K562 (cell line): ENCODE measurements around the gene IL23R. TPM values are rescaled to one million over a fixed set of nuclear protein-coding genes. Genes with fewer than 3 reads are reported as not detected.

Experiments
- ATAC-seq: fragments of 200-7000 bp; cut with Tn5 transposase; 3 replicates; pipeline ENCODE4 v1.9.1; 2020; ENCODE audit warnings: moderate library complexity
- BruUV-seq: library from RNA; stranded (reverse); fragments of 400-500 nt; replicated peaks from 2 replicates; lab custom pipeline; 2021; lab: Mats Ljungman, UMichigan
- CTCF ChIA-PET: fragments of 300-600 bp; formaldehyde crosslinking; extraction: SDS; loops from one replicate; lab custom pipeline; 2021; ENCODE audit warnings: low intra/inter-chr PET ratio; lab: Yijun Ruan, JAX
- POLR2A ChIA-PET: fragments of 300-600, 350-650 bp; sonication (Branson Sonifier 250); formaldehyde crosslinking; extraction: SDS; loops from one replicate; lab custom pipeline; 2021; ENCODE audit warnings: antibody characterized with exemption, inconsistent platforms; lab: Yijun Ruan, JAX
- DNase-seq, 4 experiments: peaks; one replicate each; pipeline versions ENCODE4 v3.0.0 to v3.0.0-alpha.2; 2011 to 2018; ENCODE audit warnings: low spot score in 3 of 4, mixed read lengths in 3 of 4; ENCODE audit errors: extremely low read depth in 1 of 4
- FAIRE-seq: peaks from 2 replicates; lab custom pipeline; 2011; peaks lifted over from hg19 to GRCh38; lab: Jason Lieb, UNC
- H2AFZ ChIP-seq: 2 replicates; pipeline ENCODE4 v1.6.0; 2011; ENCODE audit warnings: low read depth, low read length, control low read depth, inconsistent platforms
- H3K27ac ChIP-seq: fragments of 200-600 bp; 3 replicates; pipeline ENCODE4 v1.8.0; 2011; ENCODE audit warnings: low read depth, mild to moderate bottlenecking, control low read depth, inconsistent platforms, low read length, moderate library complexity, mixed read lengths; ENCODE audit errors: extremely low read depth
- H3K27me3 ChIP-seq, 2 experiments: fragments of 300-600 bp in 1 of 2; 2 replicates in 1 of 2; 3 replicates in 1 of 2; pipeline versions ENCODE4 v1.6.0 to v1.8.0; 2011; ENCODE audit warnings: inconsistent platforms in 2 of 2, low read length in 2 of 2, mild to moderate bottlenecking in 1 of 2, mixed read lengths in 1 of 2, moderate library complexity in 1 of 2; ENCODE audit not compliant: control insufficient read depth in 2 of 2, insufficient read depth in 2 of 2
- H3K36me3 ChIP-seq: fragments of 300-600 bp; 3 replicates; pipeline ENCODE4 v1.8.0; 2011; ENCODE audit warnings: mild to moderate bottlenecking, low read length, inconsistent platforms; ENCODE audit not compliant: control insufficient read depth, insufficient read depth
- H3K4me1 ChIP-seq, 2 experiments: fragments of 200-600 bp in 1 of 2; replicated peaks in 1 of 2; 2 replicates in 1 of 2; 3 replicates in 1 of 2; pipeline versions ENCODE4 v1.5.1 to v1.8.0; 2011; ENCODE audit warnings: inconsistent platforms in 2 of 2, low read length in 2 of 2, mild to moderate bottlenecking in 1 of 2, mixed read lengths in 1 of 2, moderate library complexity in 1 of 2; ENCODE audit not compliant: control insufficient read depth in 2 of 2, insufficient read depth in 2 of 2
- H3K4me2 ChIP-seq: 2 replicates; pipeline ENCODE4 v1.6.1; 2011; ENCODE audit warnings: low read length, control low read depth, inconsistent platforms, mixed read lengths; ENCODE audit not compliant: insufficient read depth
- H3K4me3 ChIP-seq: fragments of 200-600 bp; sonication (generic), shearing (Covaris generic); 2 replicates; pipeline ENCODE4 v1.5.1; 2016; ENCODE audit warnings: control low read depth, inconsistent platforms
- H3K79me2 ChIP-seq: fragments of 200-600 bp; 3 replicates; pipeline ENCODE4 v1.8.0; 2011; ENCODE audit warnings: low read length, inconsistent platforms; ENCODE audit not compliant: control insufficient read depth, insufficient read depth
- H3K9ac ChIP-seq, 2 experiments: 2 replicates each; pipeline versions ENCODE4 v1.6.0 to v1.6.1; 2011; ENCODE audit warnings: low read depth in 2 of 2, low read length in 2 of 2, control low read depth in 1 of 2, inconsistent platforms in 1 of 2, mild to moderate bottlenecking in 1 of 2, mixed read lengths in 1 of 2; ENCODE audit not compliant: insufficient read depth in 1 of 2
- H3K9me1 ChIP-seq: one replicate; pipeline ENCODE4 v1.6.0; 2011; ENCODE audit warnings: inconsistent platforms, mild to moderate bottlenecking, low read length, moderate library complexity; ENCODE audit not compliant: control insufficient read depth, insufficient read depth
- H3K9me3 ChIP-seq: replicated peaks from 2 replicates; pipeline ENCODE4 v1.5.1; 2011; ENCODE audit warnings: low read depth, low read length, inconsistent platforms; ENCODE audit not compliant: control insufficient read depth, insufficient read depth
- H4K20me1 ChIP-seq: replicated peaks from 2 replicates; pipeline ENCODE4 v1.6.1; 2011; ENCODE audit warnings: low read length, inconsistent platforms, mixed read lengths; ENCODE audit not compliant: control insufficient read depth, insufficient read depth
- ATF7 ChIP-seq: fragments of 450-650 bp; IDR thresholded peaks from 2 replicates; pipeline ENCODE4 v1.7.1; 2014; ENCODE audit warnings: mild to moderate bottlenecking, moderate library complexity
- CC2D1A ChIP-seq: fragments of 450-650 bp; IDR thresholded peaks from 2 replicates; pipeline ENCODE4 v1.6.1; 2017; ENCODE audit warnings: mild to moderate bottlenecking
- CCAR2 ChIP-seq: fragments of 200-400 bp; formaldehyde crosslinking; IDR thresholded peaks from 2 replicates; pipeline ENCODE4 v1.6.1; 2017; ENCODE audit warnings: mild to moderate bottlenecking, low read depth, low read length
- ETV1 ChIP-seq: fragments of 450-650 bp; conservative IDR thresholded peaks from 2 replicates; pipeline ENCODE4 v1.6.1; 2016; ENCODE audit warnings: missing genetic modification characterization, control low read depth, low read depth, missing compliant biosample characterization
- POLR2A ChIP-seq: fragments of 450-650 bp; conservative IDR thresholded peaks from 2 replicates; pipeline ENCODE4 v1.6.1; 2016
- POU5F1 ChIP-seq: fragments of 150-350 bp; IDR thresholded peaks from 2 replicates; pipeline ENCODE4 v1.6.1; 2014; ENCODE audit warnings: borderline replicate concordance, low read length, low read depth, mild to moderate bottlenecking; ENCODE audit not compliant: partially characterized antibody
- RBFOX2 ChIP-seq: fragments of 200-400 bp; formaldehyde crosslinking; IDR thresholded peaks from 2 replicates; pipeline ENCODE4 v1.6.1; 2017; ENCODE audit warnings: low read depth, mild to moderate bottlenecking, low read length, moderate library complexity
- RBM39 ChIP-seq: fragments of 200-400 bp; formaldehyde crosslinking; optimal IDR thresholded peaks from 2 replicates; pipeline ENCODE3; 2018; ENCODE audit warnings: low read depth, low read length
- SMARCE1 ChIP-seq: fragments of 450-650 bp; IDR thresholded peaks from 2 replicates; pipeline ENCODE4 v1.7.1; 2016; ENCODE audit warnings: mild to moderate bottlenecking
- ZC3H4 ChIP-seq: sonication (generic); formaldehyde crosslinking; IDR thresholded peaks from 2 replicates; pipeline ENCODE4 v1.9.0; 2021; ENCODE audit warnings: missing genetic modification reagents, borderline replicate concordance
- ZFPM2 ChIP-seq: fragments of 250-450 bp; sonication (Bioruptor Pico); IDR thresholded peaks from 2 replicates; pipeline ENCODE4 v1.5.1; 2022; ENCODE audit warnings: mild to moderate bottlenecking
- ZNF436 ChIP-seq: fragments of 250-450, 450-650 bp; sonication (Bioruptor Pico); formaldehyde crosslinking; IDR thresholded peaks from 2 replicates; pipeline ENCODE4 v1.7.0; 2020; ENCODE audit warnings: mild to moderate bottlenecking
- WGBS: fragments of 100-300 bp; shearing (Covaris generic); methylation state at CpG from one replicate; pipeline ENCODE4 v1.1.6; 2016; ENCODE audit warnings: low coverage, mixed read lengths; ENCODE audit not compliant: insufficient coverage; ENCODE audit errors: missing lambda C conversion rate; 5-methylcytosine and 5-hydroxymethylcytosine counted together
- in situ Hi-C: fragments of 300-500 bp; cut with MboI; formaldehyde crosslinking; loops from 4 replicates; pipeline ENCODE4 v1.15.0; 2018; ENCODE audit warnings: inconsistent platforms, mixed read lengths
- intact Hi-C: fragments of 100-400 bp; cut with micrococcal nuclease; formaldehyde crosslinking; loops from 2 replicates; pipeline ENCODE4 v1.14.2; 2022
- polyA plus RNA-seq, 8 experiments: library from polyadenylated mRNA; depleted of rRNA in 4 of 8; stranded (reverse) in 5 of 8; unstranded in 3 of 8; fragments of >200 nt; fragmentation: Nextera tagmentation in 2 of 8; fragmentation: Illumina TruSeq in 1 of 8; extraction: Ambion mirVana in 2 of 8; extraction: Trizol in 1 of 8; gene quantifications; 2 replicates each; pipeline versions ENCODE4 v1.2.1 to v1.2.3, GENCODE V29; 2011 to 2014; ENCODE audit warnings: inconsistent platforms in 1 of 8, missing spikeins in 1 of 8
- total RNA-seq, 7 experiments: library from RNA; depleted of rRNA in 6 of 7; stranded (reverse); fragments of >200 nt in 6 of 7; fragmentation: Illumina TruSeq in 2 of 7; extraction: Trizol in 2 of 7; gene quantifications; 2 replicates each; pipeline versions ENCODE4 v1.2.1 to v1.2.3, GENCODE V29; 2011 to 2021; ENCODE audit warnings: low replicate concordance in 1 of 7
- TF ChIP-seq, protein P1 (sequence below): IDR thresholded peaks from 2 replicates; pipeline ENCODE4 v1.6.1; 2011; ENCODE audit warnings: borderline replicate concordance, low read depth, mild to moderate bottlenecking, moderate library complexity, low read length; ENCODE audit not compliant: insufficient read depth, poor library complexity, severe bottlenecking
- TF ChIP-seq, protein P2 (sequence below), 2 experiments: IDR thresholded peaks; 2 replicates each; pipeline ENCODE4 v1.6.1; 2012; ENCODE audit warnings: improper control_type of control experiment in 2 of 2, low read depth in 2 of 2, low read length in 2 of 2, borderline replicate concordance in 1 of 2
- TF ChIP-seq, protein P3 (sequence below): fragments of 450-650 bp; IDR thresholded peaks from 2 replicates; pipeline ENCODE4 v1.6.1; 2017; ENCODE audit warnings: mild to moderate bottlenecking, moderate library complexity
- TF ChIP-seq, protein P4 (sequence below): sonication (generic); formaldehyde crosslinking; IDR thresholded peaks from 2 replicates; pipeline ENCODE4 v1.8.1; 2023; ENCODE audit warnings: mild to moderate bottlenecking, missing genetic modification reagents

Gene IL23R
- total and polyA plus RNA-seq, 9 of the 15 experiments (the other 6 are each of a cell fraction or from before 2014, with no cell fraction given): 4.4 to 52.7 (median 22.8) TPM

DNA sequence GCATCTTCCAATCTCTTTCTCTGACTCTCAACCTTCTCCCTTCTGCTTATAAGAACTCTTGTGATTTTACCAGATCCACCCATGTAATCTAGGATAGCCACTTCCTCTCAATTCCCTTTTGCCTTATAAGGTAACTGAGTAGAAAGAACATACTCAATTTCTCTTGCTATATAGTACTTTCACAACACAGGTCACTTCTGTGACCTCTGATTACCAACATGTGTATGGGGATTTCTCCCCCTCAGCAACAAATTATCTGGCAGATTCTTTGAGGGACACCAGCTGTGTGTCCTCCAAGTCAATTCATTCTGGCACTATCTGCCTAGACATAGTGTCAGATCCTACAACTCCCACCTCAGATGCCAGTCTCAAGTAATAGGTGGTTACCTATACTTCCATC, 62.5 kb downstream of the IL23R start (continued):
- TF ChIP-seq, protein P1, sequence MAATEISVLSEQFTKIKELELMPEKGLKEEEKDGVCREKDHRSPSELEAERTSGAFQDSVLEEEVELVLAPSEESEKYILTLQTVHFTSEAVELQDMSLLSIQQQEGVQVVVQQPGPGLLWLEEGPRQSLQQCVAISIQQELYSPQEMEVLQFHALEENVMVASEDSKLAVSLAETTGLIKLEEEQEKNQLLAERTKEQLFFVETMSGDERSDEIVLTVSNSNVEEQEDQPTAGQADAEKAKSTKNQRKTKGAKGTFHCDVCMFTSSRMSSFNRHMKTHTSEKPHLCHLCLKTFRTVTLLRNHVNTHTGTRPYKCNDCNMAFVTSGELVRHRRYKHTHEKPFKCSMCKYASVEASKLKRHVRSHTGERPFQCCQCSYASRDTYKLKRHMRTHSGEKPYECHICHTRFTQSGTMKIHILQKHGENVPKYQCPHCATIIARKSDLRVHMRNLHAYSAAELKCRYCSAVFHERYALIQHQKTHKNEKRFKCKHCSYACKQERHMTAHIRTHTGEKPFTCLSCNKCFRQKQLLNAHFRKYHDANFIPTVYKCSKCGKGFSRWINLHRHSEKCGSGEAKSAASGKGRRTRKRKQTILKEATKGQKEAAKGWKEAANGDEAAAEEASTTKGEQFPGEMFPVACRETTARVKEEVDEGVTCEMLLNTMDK: no peak

DNA sequence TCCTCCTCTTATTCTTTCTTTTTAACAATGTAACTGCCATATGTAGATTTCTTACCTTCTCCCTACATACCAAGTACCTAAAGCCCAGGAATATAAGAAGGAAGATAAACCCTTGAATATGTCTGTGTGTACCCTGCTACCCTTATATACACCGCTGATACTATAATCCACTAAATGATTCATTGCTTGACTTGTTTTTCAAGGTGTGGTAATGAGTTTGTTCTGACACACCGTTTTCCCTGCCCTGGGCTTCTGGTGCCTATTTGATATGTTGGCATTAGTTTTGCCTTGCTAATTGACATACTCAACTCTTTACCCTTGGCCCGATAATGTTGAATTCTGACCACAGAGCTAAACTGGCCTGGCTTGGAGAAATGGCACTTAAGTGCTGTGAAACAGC, 64.3 kb downstream of the IL23R start:
- Histone ChIP-seq H3K9ac (no peak overlapping the region), H3K27me3 (no peaks in the 10 kb centered on the region), H3K9me1 (no peaks in the 10 kb centered on the region), H2AFZ (no peak overlapping the region), H3K79me2 (no peaks in the 10 kb centered on the region; the same call in 2 of the 3 replicates), H3K4me2 (no peak overlapping the region), H3K27ac (no peak overlapping the region), H3K36me3 (peaks cover 40% of the 10 kb centered on the region), H3K9me3 (no peaks in the 10 kb centered on the region), H3K4me1 (no peaks in the 10 kb centered on the region), H4K20me1 (no peaks in the 10 kb centered on the region), H3K4me3 (no peak overlapping the region)
- intact Hi-C loops: loop anchor here (5.0 kb wide), 1 partner anchor 112 kb away; no protein-coding TSS in a partner anchor
- no TSS peak for BruUV-seq
- FAIRE-seq: no peak
- ChIA-PET CTCF (no interaction called here), POLR2A (no interaction called here)
- no peak for ATAC-seq
- no peak for DNase-seq
- WGBS: 60% methylated on average over 3 of the region's 3 CpGs
- in situ Hi-C loops: no loop called here
- TF ChIP-seq ATF7 (no peak), RBM39 (no peak), ZC3H4 (CRISPR knock-in tag) (no peak), CC2D1A (no peak), POU5F1 (no peak), SMARCE1 (no peak), POLR2A (no peak), ZNF436 (CRISPR knock-in tag) (no peak), CCAR2 (no peak), ZFPM2 (CRISPR knock-in tag) (no peak), RBFOX2 (no peak), ETV1 (tag) (no peak)
- TF ChIP-seq, protein P2, sequence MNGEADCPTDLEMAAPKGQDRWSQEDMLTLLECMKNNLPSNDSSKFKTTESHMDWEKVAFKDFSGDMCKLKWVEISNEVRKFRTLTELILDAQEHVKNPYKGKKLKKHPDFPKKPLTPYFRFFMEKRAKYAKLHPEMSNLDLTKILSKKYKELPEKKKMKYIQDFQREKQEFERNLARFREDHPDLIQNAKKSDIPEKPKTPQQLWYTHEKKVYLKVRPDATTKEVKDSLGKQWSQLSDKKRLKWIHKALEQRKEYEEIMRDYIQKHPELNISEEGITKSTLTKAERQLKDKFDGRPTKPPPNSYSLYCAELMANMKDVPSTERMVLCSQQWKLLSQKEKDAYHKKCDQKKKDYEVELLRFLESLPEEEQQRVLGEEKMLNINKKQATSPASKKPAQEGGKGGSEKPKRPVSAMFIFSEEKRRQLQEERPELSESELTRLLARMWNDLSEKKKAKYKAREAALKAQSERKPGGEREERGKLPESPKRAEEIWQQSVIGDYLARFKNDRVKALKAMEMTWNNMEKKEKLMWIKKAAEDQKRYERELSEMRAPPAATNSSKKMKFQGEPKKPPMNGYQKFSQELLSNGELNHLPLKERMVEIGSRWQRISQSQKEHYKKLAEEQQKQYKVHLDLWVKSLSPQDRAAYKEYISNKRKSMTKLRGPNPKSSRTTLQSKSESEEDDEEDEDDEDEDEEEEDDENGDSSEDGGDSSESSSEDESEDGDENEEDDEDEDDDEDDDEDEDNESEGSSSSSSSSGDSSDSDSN (IDR thresholded peaks at IDR 0.05; ENCODE audit: borderline replicate concordance in 1 of 2, low read depth in 2 of 2, low read length in 2 of 2): no peak
- TF ChIP-seq, protein P3, sequence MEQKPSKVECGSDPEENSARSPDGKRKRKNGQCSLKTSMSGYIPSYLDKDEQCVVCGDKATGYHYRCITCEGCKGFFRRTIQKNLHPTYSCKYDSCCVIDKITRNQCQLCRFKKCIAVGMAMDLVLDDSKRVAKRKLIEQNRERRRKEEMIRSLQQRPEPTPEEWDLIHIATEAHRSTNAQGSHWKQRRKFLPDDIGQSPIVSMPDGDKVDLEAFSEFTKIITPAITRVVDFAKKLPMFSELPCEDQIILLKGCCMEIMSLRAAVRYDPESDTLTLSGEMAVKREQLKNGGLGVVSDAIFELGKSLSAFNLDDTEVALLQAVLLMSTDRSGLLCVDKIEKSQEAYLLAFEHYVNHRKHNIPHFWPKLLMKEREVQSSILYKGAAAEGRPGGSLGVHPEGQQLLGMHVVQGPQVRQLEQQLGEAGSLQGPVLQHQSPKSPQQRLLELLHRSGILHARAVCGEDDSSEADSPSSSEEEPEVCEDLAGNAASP: no peak
- TF ChIP-seq, protein P4, sequence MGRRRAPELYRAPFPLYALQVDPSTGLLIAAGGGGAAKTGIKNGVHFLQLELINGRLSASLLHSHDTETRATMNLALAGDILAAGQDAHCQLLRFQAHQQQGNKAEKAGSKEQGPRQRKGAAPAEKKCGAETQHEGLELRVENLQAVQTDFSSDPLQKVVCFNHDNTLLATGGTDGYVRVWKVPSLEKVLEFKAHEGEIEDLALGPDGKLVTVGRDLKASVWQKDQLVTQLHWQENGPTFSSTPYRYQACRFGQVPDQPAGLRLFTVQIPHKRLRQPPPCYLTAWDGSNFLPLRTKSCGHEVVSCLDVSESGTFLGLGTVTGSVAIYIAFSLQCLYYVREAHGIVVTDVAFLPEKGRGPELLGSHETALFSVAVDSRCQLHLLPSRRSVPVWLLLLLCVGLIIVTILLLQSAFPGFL (CRISPR knock-in tag): no peak
